ENCODE data around the gene FASN.
A peak's percentile ranks its signal among the peaks of the same experiment; 100 is the strongest.

The FASN gene

DNA sequence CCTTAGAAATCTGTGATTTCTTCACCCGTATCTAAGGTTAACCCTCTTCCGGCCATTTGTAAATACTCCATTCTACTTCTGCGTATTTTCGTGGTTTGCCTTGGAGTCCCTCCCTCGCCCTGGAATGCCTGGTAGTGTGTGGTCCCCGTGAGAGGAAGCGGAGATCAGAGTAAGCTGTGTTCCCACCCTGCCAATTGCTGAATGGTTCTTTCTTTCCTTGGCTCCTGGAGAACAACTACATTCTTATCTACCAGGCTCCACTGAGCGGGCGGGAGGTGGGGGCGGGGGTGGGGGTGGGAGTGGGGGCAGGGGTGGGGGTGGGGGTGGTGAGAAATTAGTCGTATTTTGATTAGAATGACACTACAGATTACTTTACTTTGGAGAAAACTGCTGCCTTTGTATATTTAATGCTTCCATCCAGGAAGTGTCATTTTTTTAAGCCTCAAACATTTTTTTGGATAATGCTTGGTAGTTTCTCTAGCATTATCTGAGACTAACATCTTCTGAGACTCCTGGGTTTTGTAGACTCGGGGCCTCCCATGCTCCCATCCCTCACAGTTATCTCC lies 20.9 kb upstream of the FASN start:
- DNase-seq (ENCODE audit: extremely low spot score, insufficient read length, low read depth), result no peak
- FAIRE-seq, result no peak

GRCh38 chr17:82118168-82118814 lies 20.3 kb upstream of the FASN start:
- DNase-seq (ENCODE audit: extremely low spot score, insufficient read length, low read depth) (no peak), FAIRE-seq (no peak)

DNA sequence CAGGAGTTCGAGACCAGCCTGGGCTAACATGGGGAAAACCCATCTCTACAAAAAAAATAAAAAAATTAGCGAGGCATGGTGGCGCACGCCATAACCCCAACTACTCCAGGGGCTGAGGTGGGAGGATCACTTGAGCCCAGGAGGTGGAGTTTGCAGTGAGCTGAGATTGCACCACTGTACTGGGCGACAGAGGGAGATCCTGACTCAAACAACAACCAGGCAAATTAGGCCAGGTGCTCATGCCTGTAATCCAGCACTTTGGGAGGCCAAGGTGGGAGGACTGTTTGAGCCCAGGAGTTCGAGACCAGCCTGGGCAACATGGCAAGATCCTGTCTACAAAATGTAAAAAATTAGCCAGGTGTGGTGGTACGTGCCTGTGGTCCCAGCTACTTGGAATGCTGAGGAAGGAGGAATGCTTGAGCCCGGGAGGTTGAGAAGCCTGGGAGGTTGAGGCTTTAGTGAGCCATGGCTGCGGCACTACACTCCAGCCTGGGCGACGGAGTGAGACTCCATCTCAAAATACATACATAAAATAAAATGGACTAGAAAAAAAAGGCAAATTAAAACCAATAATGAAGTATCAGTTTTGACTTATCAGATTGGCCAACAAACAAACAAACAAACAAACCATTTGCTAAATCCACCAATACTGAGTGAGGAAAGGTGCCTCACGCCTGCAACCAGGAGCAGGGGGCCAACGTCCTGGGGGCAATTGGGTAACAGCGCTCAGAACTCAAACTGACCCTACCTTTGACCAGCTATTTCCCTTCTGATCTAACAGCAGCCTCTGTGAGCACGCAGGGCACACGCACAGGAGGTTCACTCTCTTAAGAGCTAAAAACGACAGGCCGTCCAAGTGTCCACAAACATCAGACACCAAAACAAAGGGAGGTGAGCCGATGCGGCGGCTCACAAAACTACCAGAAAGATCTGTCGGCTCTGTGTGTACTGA lies 19.4 kb upstream of the FASN start:
- no peak for FAIRE-seq
- DNase-seq (ENCODE audit: extremely low spot score, insufficient read length, low read depth), result no peak

GRCh38 chr17:82116246-82116645 lies 18.2 kb upstream of the FASN start:
- DNase-seq (ENCODE audit: extremely low spot score, insufficient read length, low read depth), result no peak
- no peak for FAIRE-seq

DNA sequence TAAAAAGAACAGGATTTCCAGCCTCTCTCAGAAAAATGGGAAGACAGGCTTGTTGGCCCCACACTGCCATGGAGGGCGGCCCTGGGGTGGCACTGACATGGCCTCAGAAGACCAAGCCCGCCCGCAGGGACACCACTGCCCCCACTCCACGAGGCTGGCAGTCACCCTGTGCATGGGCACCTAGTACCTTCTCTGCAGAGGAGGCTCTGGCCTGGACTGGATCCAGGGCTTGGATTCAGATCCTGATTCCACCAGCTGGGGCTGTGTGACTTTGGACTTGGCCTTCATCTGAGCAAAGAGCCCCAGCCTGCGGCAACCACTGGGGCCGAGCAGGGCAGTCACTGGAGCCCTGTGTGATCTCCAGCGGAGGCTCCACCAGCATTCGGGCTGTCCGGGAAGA lies 16.8 kb upstream of the FASN start:
- no peak for FAIRE-seq
- DNase-seq (ENCODE audit: extremely low spot score, insufficient read length, low read depth), result no peak

DNA sequence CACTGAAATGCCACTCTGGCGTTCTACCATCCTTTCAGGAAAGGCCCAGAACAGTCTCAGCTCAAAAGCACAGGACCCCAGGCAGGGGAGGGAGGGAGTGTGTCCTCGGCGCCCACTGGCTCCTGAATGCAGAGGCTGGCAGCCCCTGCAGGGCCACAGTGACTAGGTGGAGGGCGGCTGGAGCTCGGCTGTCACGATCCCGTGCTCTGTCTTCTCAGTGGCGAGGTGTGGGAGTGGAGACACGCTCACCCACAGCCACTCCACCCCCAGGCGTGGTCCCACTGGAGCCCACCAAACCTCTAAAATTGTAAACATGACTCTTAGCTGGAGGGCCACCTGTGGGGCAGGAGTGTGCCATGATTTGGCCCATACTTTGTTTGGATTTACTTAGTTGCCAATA lies 16.4 kb upstream of the FASN start:
- FAIRE-seq (no peak), DNase-seq (ENCODE audit: extremely low spot score, insufficient read length, low read depth) (no peak)

DNA sequence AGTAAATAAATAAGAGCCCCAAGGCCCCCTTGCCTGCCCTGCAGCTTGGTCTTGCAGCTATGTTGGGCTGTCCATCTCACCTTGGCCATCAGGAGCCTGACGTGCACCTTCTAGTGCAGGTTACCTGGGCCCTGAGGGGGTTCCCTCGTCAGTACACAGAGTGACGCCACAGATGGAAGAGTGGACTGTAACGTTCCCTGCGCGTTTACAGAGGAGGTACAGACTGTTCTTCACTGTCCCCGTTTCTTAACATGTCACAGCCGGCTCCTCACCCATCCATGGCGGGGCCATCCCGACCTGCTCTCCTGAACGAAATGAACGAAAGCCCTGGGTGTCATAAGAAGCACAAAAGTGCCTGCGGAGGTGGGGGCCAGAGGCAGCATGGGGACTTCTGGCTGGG lies 15.9 kb upstream of the FASN start:
- no peak for FAIRE-seq
- DNase-seq (ENCODE audit: extremely low spot score, insufficient read length, low read depth), result no peak

DNA sequence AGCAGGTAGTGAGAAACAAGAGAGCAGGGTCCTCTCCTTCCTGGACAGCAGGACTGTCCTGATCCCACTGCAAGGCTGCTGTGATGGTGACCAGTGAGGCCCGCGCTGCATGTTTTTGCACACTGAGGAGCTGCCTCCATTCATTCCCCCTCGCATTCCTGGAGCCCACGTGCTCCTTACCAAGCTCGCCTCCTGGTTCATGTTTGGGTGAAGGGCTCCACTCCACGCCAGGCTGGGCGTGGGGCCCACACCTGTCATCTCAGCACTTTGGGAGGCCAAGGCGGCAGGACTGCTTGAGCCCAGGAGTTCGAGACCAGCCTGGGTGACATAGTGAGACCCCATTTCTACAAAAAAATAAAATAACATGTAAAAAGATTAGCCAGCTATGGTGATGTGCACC lies 15.4 kb upstream of the FASN start:
- DNase-seq (ENCODE audit: extremely low spot score, insufficient read length, low read depth) (no peak), FAIRE-seq (no peak)

DNA sequence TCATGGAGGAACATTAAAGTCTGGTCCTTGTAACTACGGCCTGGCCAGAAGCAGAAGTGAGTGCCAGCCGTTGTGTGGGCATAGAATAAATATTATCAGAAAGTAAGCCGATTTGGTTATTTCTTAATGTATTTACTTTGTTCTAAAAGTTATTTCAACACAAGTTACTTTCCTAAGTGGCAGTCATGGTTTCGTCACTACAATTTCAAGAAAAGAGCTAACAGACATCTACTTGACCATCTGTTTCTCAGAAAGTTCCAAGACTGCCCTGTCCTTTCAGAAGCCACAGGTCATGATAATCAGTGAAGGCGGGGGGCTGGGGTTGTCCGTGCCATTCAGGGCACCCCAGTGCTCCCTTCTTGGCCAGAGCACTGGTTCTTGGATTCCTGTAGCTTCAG lies 14.9 kb upstream of the FASN start:
- DNase-seq (ENCODE audit: extremely low spot score, insufficient read length, low read depth) (no peak), FAIRE-seq (no peak)

DNA sequence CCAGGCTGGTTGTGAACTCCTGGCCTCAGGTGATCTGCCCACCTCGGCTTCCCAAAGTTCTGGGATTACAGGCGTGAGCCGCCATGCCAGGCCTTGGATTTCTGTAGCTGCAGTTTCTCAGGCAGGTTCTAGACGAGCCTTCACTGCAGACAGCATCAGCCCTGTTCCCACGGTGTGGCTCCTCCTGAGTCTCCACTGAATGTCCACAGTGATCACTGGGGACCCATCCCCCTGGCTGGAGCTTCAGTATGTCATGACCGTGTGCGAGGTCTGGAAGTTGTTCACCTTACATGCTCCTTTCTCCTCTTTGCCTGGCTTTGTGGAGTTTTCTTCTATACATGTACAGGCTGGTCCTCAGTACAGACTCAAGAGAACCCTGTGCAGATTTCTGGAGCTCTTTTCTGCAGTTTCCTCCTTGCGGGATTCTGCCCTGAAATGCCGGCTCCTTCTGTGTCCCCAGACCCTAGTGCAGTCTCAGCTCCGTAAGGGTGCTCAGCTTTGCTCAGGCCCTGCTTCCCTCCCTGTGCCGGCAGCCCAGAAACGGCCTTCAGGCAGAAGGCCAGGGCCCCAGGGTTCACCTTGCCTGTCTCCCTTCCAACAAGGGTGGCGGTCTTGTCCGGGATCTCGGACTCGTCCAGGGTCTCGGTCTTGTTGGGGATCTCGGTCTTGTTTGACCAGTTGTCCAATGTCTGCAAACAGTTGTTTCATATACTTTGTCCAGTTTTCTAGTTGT lies 14.3 kb upstream of the FASN start:
- FAIRE-seq, result no peak

DNA sequence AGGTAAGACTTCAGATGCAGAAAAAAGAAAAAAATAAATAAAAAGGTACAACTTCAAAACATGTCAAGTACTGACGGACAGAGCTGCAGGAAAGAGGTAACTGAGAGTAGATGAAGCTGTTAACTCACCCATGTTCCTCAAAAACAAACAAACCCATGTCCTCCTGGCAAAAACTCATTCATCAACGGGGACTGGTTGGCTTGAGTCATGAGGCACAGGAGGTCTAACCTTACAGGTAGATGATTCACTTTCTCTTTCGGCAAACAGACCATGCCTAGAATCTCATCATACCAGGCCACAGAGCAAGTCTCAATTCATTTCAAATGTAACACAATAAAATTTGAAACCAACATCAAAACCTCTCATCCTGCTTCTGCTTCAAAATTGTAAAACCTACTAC lies 12.3 kb upstream of the FASN start:
- peak; percentile 15 for FAIRE-seq
- no peak for DNase-seq (ENCODE audit: extremely low spot score, insufficient read length, low read depth)

More for the DNA sequence above, 14.3 kb upstream of the FASN start:
- no peak for DNase-seq (ENCODE audit: extremely low spot score, insufficient read length, low read depth)

DNA sequence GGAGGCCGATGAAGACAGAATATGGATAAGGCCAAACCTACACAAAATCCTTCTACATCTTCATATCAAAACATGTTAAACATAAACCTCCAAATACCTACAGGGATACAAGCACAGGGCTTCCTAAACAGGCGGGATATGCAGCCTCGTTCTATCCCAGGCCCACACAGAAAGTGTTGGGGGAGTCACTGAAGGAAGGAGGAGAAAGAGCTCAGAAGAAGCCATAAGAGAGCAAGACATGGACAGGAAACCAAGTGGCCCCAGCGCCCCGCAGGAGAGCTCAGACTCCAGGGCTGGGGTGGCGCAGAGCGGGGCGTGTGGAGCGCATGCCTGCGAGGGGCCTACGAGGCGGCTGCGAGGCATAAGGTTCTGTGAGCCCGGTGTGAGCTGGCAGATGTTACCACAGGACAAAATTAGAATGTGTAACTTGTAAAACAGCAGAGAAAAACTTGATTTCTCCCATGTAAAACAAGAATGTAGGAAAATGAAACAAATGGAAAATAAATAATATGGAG lies 11.0 kb upstream of the FASN start:
- no peak for DNase-seq (ENCODE audit: extremely low spot score, insufficient read length, low read depth)
- no peak for FAIRE-seq

GRCh38 chr17:82108496-82108945 lies 10.5 kb upstream of the FASN start:
- DNase-seq (ENCODE audit: extremely low spot score, insufficient read length, low read depth), result no peak
- FAIRE-seq, result no peak

DNA sequence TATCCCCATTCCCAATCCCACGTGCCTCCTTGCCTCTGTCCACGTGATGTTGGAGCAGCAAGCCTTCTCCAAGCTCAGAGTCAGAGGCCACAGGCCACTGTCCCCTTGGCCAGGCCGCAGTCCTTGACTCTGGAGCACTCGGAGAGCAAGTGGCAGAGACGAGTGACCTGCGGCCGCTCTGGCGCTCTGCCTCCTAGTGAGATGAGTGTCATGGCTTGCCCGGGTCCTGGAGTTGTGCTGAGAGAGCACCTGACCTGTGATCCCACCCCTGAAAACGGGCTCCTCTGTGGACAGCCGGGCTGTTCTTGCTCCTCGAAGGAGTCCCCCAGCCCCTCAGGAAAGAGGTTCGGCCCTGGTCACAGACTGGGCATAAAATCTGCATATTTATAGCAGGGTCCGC lies 10.0 kb upstream of the FASN start:
- no peak for FAIRE-seq
- DNase-seq (ENCODE audit: extremely low spot score, insufficient read length, low read depth), result no peak

DNA sequence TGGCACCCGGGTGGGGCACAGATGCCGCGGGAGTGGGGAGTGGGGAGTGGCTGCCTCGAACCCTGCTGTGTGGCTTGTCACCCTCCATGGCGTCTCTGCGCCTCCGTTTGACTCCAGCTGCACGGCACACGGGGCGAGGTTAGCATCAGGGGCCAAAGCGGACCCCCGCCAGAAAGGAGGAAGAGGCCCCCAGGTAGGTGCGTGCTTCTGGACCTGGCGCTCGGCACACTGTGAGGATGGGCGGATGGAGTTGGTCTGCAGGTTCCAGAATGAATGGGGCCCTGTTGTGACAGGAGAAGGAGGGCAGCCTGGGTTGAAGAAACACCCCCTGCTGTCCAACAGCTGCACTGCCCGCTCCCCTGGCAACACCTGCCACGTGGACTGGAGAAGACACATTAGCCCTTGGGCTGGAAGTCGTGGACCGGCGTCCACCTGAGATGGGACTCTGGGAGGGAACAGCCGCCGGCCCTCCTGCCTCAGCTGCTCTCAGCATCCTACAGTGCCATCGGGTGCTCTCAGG lies 9.4 kb upstream of the FASN start:
- no peak for FAIRE-seq
- no peak for DNase-seq (ENCODE audit: extremely low spot score, insufficient read length, low read depth)

DNA sequence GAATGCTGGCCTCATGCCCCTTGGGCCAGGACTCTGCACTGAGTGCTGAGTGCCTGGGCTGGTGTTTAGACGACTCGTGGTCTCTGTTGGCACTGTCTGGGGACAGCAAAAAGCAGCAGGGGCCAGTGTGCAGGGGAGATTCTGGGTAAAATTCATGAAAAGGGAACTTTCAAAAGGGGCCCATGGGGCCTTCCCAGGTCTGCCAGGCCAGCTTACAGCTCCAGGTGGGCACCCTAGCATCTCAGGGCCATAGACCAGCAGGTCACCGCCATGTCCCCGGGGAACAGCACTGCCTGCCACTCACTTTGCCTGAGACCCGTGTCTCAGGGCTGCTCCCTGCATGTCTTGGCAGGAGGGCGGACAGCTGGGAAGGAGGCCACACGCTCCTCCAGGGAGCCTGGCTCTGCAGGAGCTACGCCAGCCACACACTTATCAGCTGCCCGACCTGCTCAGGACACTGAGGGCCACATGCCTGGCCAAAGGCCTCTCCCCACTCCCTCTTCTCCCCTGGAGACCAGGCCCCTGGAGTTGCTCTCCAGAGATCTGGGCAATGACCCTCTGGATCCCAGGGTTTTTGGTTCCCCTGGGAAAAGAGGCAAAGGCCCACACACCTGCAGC lies 8.8 kb upstream of the FASN start:
- DNase-seq (ENCODE audit: extremely low spot score, insufficient read length, low read depth) (no peak), FAIRE-seq (no peak)

GRCh38 chr17:82105882-82106687 lies 8.0 kb upstream of the FASN start:
- DNase-seq (ENCODE audit: extremely low spot score, insufficient read length, low read depth) (peak; percentile 82), FAIRE-seq (peak; percentile 96)

- FAIRE-seq (no peak), DNase-seq (ENCODE audit: extremely low spot score, insufficient read length, low read depth) (no peak)
Observed at GRCh38 chr17:82105417-82105881, 7.4 kb upstream of the FASN start.

Measured in GM18507 (cell line).